HFF-Myc (cell line): Measurements from ENCODE around the gene TUBGCP5.

ENCODE experiments used
- DNase-seq: peaks from one replicate; pipeline ENCODE4 v3.0.0-alpha.2; 2011; ENCODE audit warnings: low read depth; ENCODE audit errors: extremely low read depth
- H3K4me3 ChIP-seq: replicated peaks from 2 replicates; pipeline ENCODE4 v1.5.1; 2011; ENCODE audit warnings: low read depth, mild to moderate bottlenecking, control low read depth, low read length
- TF ChIP-seq, protein P1 (sequence below): IDR thresholded peaks from 2 replicates; pipeline ENCODE4 v1.5.1; 2012; ENCODE audit warnings: mild to moderate bottlenecking, low read depth, low read length, control low read depth; ENCODE audit errors: missing control alignments

TUBGCP5 gene

DNA sequence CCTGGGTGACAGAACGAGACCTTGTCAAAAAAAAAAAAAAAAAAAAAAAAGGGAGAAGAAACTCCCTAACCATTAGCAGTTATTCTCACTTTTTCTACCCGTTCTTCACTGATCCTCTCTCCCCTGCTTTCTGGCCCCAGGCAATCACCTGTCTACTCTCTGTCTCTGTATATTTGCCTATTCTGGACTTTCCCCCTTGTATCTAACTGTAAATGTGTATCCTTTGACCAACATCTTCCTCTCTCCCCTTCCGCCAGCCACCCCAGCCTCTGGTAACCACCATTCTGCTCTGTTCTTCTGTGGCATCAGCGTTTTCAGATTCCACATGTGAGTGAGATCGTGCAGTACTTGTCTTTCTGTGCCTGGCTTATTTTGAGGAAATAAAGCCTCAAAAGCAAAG, 66.1 kb downstream of the TUBGCP5 start:
- TF ChIP-seq, protein P1, sequence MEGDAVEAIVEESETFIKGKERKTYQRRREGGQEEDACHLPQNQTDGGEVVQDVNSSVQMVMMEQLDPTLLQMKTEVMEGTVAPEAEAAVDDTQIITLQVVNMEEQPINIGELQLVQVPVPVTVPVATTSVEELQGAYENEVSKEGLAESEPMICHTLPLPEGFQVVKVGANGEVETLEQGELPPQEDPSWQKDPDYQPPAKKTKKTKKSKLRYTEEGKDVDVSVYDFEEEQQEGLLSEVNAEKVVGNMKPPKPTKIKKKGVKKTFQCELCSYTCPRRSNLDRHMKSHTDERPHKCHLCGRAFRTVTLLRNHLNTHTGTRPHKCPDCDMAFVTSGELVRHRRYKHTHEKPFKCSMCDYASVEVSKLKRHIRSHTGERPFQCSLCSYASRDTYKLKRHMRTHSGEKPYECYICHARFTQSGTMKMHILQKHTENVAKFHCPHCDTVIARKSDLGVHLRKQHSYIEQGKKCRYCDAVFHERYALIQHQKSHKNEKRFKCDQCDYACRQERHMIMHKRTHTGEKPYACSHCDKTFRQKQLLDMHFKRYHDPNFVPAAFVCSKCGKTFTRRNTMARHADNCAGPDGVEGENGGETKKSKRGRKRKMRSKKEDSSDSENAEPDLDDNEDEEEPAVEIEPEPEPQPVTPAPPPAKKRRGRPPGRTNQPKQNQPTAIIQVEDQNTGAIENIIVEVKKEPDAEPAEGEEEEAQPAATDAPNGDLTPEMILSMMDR, result no peak
- no peak for DNase-seq
- H3K4me3 ChIP-seq, result no peak overlapping the region

DNA sequence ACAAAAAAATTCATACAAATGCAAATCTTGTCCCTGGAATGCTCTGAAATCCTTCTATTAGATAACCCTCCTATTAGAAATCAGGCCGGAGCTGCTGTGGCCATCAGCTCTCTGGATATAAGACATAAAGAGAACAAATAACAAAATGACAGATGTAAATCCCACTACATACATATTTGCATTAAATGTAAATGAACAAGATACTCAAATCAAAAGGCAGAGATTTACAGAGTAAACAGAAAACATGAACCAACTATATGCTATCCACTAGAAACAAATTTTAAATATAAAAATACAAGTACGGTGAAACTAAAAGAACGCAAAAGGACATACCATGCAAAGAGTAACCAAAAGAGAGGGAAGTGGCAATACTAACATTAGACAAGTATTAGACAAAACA, 69.9 kb downstream of the TUBGCP5 start:
- no peak for DNase-seq
- TF ChIP-seq, protein P1, result no peak
- H3K4me3 ChIP-seq, result no peak overlapping the region

DNA sequence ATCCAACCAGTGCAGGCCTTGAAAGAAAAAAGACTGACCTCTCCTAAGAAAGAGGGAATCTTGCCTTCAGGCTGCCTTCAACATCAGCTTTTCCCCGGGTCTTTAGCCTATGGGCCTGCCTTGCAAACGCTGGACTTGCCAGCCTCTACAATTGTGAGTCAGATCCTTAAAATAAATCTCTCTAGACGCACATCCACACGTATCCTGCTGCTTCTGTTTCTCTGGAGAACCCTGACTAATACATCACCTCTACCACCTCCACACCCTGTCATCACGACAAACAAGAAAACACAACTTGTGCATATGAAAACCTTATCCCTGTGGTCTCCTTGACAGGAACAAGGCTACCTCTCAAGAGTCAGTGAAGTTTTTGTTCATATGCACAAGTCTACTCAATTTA, 71.0 kb downstream of the TUBGCP5 start:
- H3K4me3 ChIP-seq, result no peak overlapping the region
- TF ChIP-seq, protein P1, result no peak
- DNase-seq, result peak; percentile 69

DNA sequence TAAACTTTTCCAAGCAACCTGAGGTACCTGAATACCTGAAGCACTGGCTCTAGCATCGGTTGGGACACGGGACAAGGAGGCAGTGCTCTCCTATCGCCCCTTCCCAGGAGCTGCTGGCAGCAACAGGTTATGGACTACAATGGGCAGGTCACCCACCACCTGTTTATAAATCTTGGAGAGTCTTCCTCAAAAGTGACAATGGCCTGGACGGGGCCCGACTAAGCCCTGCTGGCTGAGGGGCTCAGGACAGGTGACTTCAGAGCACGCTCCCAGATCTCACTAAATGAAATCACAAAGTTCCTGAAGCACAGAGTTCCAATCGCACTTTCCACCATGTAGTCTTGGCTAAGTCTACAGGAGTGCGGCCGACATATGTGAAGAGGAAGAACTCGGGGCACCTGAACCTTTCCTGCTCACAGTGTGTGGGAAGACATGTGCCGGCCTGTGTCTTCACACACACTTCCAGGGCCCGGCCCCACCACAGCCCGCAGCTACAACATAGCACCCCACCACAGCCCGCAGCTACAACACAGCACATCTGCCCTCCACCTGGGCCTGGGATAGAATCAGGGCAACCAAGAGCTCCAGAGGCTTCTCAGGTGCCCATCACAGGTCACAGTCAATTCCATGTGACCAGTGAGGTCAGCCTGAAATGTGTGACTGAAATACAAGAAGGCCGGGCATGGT, 72.1 kb downstream of the TUBGCP5 start:
- no peak for DNase-seq
- TF ChIP-seq, protein P1, result no peak
- H3K4me3 ChIP-seq, result no peak overlapping the region

DNA sequence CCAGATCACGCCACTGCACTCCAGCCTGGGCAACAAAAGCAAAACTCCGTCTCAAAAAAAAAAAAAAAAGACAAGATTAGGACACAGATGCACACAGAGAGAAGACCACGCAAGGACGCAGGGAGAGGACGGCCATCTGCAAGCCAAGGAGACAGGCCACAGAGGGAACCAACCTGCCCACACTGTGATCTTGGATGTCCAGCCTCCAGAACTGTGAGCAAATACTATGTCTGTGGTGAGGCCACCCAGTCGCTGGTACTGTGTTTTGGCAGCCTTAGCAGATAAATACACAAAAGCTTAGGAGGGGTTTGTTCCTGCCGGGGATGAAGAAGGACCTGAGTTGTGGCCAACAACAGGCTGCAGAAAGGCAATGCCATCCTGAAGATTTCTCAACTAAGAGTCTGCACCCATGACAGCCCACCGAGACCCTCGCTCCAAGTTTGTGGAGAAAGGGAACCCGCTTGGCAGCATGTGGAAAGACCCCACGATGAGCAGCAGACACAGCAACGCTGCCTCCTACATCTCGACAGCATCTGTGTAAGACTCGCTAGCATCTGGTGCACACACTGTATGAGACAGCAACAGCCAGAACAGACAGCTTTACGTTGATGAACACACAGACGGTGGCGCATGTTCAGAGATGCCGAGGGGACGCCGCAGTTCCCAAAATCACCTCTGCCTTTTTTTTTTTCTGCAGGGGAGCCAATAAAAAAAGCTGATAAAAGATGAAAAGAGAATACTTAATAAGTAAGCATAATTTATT, 72.9 kb downstream of the TUBGCP5 start:
- no peak overlapping the region for H3K4me3 ChIP-seq
- TF ChIP-seq, protein P1, result no peak
- DNase-seq, result no peak

DNA sequence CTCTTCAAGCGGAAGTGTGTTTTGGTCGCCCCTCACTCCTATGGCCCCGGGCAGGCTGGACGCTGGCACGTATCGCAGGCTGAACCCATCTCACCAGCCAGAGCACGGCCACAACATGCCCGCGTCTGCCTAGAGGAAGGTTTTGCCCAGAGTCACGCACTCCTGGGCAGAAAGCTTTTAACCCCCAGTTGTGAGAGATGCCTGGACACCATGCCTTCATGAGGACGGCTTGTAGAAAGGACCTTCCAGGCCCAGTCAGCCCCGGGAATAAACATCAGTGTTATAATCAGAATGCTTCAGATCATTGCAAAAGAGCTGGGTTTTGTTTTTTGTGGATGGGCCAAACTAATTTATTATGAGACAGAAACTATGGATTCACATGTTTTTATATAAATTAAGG, 75.7 kb downstream of the TUBGCP5 start:
- no peak for DNase-seq
- H3K4me3 ChIP-seq, result no peak overlapping the region
- TF ChIP-seq, protein P1, result no peak

DNA sequence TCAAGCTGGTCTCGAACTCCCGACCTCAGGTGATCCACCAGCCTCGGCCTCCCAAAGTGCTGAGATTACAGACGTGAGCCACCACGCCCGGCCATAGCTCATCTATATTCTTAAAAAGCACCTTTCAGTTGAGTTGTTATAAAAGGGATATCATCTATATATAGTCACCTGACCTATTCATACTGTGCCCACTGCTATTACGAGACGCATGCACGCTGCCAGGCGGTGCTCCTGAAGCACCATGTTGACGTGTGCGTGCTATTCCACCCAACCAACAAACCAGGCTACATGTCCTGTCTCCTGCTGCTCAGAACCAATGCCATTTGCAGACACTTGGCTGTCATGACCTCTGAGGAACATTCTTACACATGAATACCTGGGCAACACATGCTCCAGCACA, 76.8 kb downstream of the TUBGCP5 start:
- DNase-seq, result no peak
- TF ChIP-seq, protein P1, result no peak
- H3K4me3 ChIP-seq, result no peak overlapping the region
